AG04449 (cell line): ENCODE results near the gene CCNL1.

Experiments
- CTCF ChIA-PET: fragments of 350-600 bp; formaldehyde crosslinking; extraction: SDS; loops from one replicate; lab custom pipeline; 2021; ENCODE audit warnings: antibody characterized with exemption; lab: Yijun Ruan, JAX
- POLR2A ChIA-PET: fragments of 400-600, 350-600 bp; formaldehyde crosslinking; extraction: SDS; loops from one replicate; lab custom pipeline; 2020; ENCODE audit warnings: antibody characterized with exemption, inconsistent platforms; lab: Yijun Ruan, JAX
- DNase-seq: peaks from one replicate; pipeline ENCODE4 v3.0.0-alpha.2; 2010; ENCODE audit warnings: low read depth, low spot score
- H3K4me3 ChIP-seq: 2 replicates; pipeline ENCODE4 v1.5.1; 2011; ENCODE audit warnings: low read depth, mild to moderate bottlenecking, control low read depth, low read length
- TF ChIP-seq, protein P1 (sequence below): IDR thresholded peaks from one replicate; pipeline ENCODE4 v1.5.1; 2011; ENCODE audit warnings: mild to moderate bottlenecking, moderate library complexity, low read length, control low read depth, inconsistent platforms; ENCODE audit not compliant: insufficient read depth; ENCODE audit errors: missing control alignments

The CCNL1 gene

DNA sequence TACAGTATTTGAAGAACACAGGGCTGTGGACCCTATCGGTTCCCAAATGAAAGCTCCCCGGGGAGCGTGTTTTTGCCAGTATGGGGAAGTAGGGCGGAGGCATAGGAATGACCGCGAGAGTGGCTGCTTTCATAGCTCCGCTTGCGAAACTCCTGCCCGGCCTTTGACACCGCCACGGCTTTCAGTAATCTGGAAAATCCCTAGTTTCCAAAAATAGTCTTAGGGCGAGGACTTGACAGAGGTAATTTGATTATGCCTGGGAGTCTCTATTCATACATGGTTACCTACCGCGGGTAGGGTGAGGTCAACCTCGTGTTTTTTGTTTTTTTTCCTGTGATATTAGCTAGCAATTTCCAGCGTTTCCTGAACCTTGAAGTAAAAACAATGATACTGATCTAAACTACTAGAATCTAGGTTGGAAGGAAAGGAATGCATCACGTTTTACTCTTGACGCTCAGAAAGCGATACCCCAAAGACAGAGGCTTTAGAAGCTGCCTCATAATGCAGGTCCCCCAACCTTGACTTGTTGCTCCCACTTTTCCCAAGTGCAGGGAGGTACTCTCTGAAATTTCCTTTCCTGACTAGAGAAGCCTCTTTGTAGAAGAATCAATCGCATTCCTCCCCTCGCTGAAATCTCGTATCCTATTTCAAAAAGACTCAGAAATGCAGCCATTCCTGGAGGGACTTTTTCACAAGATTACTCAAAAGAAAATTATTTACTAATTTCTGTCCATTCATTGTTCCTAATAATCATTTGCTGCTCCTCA is 894 bp upstream of the CCNL1 start:
- H3K4me3 ChIP-seq: peak overlapping the region; percentile 89
- ChIA-PET CTCF (interaction anchor here (0.7 to 2.9 kb wide), 12 partner anchors 9 to 1010 kb away, joined by 3 to 27 read pairs (median 4); no protein-coding TSS in a partner anchor), POLR2A (interaction anchor here (0.6 to 6.4 kb wide), 10 partner anchors 8 to 277 kb away, joined by 3 to 177 read pairs (median 6); no protein-coding TSS in a partner anchor)
- peak; percentile 87 for DNase-seq
- TF ChIP-seq, protein P1, sequence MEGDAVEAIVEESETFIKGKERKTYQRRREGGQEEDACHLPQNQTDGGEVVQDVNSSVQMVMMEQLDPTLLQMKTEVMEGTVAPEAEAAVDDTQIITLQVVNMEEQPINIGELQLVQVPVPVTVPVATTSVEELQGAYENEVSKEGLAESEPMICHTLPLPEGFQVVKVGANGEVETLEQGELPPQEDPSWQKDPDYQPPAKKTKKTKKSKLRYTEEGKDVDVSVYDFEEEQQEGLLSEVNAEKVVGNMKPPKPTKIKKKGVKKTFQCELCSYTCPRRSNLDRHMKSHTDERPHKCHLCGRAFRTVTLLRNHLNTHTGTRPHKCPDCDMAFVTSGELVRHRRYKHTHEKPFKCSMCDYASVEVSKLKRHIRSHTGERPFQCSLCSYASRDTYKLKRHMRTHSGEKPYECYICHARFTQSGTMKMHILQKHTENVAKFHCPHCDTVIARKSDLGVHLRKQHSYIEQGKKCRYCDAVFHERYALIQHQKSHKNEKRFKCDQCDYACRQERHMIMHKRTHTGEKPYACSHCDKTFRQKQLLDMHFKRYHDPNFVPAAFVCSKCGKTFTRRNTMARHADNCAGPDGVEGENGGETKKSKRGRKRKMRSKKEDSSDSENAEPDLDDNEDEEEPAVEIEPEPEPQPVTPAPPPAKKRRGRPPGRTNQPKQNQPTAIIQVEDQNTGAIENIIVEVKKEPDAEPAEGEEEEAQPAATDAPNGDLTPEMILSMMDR: no peak

DNA sequence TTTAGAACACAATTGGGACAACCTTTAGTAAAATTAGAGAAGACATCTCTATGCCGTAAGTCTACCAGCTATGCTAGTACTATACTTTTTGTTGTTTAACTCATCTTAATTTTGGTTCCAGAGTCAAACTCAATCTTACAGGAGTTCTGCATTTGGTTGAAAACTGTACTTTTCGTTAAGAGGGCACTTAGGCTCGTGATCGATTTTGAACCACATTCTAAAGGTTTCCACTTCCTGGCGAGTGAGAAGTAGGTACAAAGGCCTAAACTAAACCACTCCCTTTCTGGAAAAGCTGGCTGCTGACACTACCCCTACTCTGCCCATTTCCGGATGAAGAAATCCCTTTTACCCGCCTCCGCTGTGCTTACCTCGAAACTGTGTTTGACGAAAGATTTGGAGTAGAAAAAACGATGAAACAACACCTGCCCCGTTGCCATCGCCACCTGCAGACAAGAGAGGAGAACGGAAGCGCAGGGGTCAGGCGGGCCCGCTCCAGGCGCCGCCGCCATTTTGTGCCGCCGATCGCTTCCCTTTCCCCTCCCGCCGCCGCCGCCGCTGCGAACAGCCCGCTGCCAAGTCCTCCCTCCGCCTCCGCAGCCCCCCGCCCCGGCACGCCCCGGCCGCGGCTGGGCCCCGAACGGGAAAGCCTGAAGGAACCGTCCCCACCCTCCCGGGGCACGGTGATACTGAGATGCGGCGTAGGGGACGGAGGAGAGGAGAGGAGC is 748 bp downstream of the CCNL1 start:
- TF ChIP-seq, protein P1: peak; percentile 22
- DNase-seq: no peak
- H3K4me3 ChIP-seq: peak overlapping the region; percentile 89
- POLR2A ChIA-PET: interaction anchor here (0.8 to 6.4 kb wide), 9 partner anchors 9 to 278 kb away, joined by 3 to 177 read pairs (median 6); no protein-coding TSS in a partner anchor
- CTCF ChIA-PET: interaction anchor here (1.4 to 2.9 kb wide), 3 partner anchors 16 to 43 kb away, joined by 4 to 27 read pairs (median 13); no protein-coding TSS in a partner anchor

DNA sequence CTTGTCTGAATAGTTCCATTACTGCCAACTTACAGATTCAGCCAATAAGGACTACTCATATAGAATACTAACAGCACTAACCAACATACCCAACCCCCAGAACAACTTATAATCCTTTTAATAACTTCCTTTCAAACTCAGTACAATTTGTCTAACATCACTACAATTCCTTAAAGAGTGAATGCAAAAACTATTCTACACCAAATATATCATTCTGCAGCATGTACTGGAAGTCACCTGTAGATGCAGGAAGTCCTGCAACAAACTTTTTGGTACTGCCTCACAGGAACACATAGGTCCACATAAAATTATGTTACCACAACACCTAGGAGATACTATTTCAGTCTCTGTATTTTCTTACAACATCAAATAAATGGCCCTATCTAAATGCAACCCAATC is 2.1 kb downstream of the CCNL1 start:
- ChIA-PET CTCF (no interaction called here), POLR2A (no interaction called here)
- H3K4me3 ChIP-seq: peak overlapping the region; percentile 89
- TF ChIP-seq, protein P1: no peak
- DNase-seq: no peak

DNA sequence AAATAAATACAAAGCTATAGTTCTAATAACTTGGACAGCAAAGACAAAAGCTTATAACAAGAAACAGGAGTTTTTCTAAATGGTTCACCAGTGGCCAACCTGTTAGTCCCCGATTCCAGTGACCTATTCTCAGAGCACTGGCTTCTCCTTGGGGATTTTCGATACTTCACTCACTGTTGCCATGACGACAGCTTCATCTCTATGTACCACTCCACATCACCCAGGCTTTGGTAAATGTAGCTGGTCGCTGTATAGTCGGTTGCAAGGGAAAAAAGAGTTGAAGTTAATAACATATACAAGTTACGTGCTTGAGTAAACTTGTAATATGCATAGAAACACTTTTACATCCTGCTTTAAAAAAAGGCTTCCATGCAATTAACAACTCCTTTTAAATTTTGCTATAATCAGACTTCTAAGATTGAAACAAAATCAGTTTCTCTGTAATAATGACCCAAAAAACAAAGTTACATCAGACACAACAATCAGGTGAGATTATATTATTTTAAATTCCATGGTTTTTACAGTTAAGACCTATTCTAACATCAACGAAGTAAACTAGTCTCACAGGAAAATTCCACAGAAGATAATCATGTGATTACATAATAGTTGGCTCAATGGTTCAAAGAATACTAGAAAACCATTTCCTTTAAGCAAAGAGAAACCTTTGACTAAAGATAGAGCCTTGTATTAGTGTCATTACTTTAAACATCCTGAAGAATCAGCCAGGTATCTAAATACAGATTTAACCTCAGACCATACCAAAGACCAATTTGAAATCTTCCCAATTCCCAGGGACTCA is 2.9 kb downstream of the CCNL1 start:
- TF ChIP-seq, protein P1: no peak
- H3K4me3 ChIP-seq: peak overlapping the region; percentile 89
- ChIA-PET POLR2A (interaction anchor here (0.7 to 1.4 kb wide), 5 partner anchors 9 to 182 kb away, joined by 3 to 5 read pairs (median 3); no protein-coding TSS in a partner anchor), CTCF (interaction anchor here (2.1 to 3.8 kb wide), 2 partner anchors 19 to 45 kb away, joined by 6 to 22 read pairs; no protein-coding TSS in a partner anchor)
- DNase-seq: no peak

DNA sequence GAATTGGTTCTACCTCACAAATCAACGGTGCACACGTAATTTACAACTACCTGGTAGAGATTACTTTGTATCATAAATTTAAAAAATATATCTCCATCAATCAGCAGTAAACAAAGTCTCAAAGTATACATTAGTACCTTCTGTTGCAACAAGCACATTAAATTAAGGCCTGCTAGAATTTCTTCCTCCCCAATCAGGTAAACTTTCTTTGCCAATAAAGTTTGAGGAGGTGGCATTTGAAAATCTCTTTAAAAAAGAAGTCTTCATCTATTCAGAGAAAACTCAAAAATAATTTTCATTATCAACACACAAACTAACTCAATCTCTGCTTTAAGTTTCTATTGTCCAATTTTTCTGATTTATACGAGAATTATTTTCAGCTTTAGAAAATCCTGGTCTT is 4.4 kb downstream of the CCNL1 start:
- ChIA-PET POLR2A (no interaction called here), CTCF (interaction anchor here (2.1 to 3.8 kb wide), 2 partner anchors 17 to 47 kb away, joined by 6 to 22 read pairs; no protein-coding TSS in a partner anchor)
- no peak overlapping the region for H3K4me3 ChIP-seq
- TF ChIP-seq, protein P1: no peak
- no peak for DNase-seq
